ENCODE measurements around the gene CCNY.

CCNY gene

DNA sequence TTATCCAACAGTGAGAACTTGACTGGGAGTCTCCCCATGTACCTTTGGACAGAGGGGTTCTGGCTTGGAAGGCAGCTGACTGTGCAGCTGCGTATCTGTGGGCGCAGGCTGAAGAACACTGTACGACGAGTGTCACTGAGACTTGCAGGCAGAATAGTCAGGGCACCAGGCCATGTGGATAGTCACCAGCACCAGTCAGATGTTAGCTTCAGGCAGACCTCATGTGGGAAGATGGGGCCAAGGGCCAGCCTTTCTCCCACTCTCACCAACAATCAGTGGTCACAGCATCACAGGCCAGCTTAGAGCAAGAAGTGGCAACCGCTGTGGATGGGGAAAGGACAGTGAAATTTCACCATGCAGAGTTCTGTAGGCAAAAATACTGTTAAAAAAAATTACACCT, 225.4 kb downstream of the CCNY start:
- H3K36me3 ChIP-seq (ENCODE audit: insufficient read depth): no peaks in the 10 kb centered on the region
- no peak overlapping the region for H3K9ac ChIP-seq
- H3K4me1 ChIP-seq (ENCODE audit: low read depth, poor library complexity, severe bottlenecking): no peaks in the 10 kb centered on the region
- H3K4me2 ChIP-seq: no peak overlapping the region
- H3K79me2 ChIP-seq (ENCODE audit: insufficient read depth, low read depth): no peaks in the 10 kb centered on the region
- H3K27ac ChIP-seq: no peak overlapping the region
- no peak overlapping the region for H3K4me3 ChIP-seq (IDR thresholded peaks at IDR 0.05; ENCODE audit: insufficient read depth, low read depth, low read length)
- H2AFZ ChIP-seq (ENCODE audit: low read depth): no peak overlapping the region
- no peaks in the 10 kb centered on the region for H3K27me3 ChIP-seq (ENCODE audit: insufficient read depth, low read depth)
- TF ChIP-seq, protein P1, sequence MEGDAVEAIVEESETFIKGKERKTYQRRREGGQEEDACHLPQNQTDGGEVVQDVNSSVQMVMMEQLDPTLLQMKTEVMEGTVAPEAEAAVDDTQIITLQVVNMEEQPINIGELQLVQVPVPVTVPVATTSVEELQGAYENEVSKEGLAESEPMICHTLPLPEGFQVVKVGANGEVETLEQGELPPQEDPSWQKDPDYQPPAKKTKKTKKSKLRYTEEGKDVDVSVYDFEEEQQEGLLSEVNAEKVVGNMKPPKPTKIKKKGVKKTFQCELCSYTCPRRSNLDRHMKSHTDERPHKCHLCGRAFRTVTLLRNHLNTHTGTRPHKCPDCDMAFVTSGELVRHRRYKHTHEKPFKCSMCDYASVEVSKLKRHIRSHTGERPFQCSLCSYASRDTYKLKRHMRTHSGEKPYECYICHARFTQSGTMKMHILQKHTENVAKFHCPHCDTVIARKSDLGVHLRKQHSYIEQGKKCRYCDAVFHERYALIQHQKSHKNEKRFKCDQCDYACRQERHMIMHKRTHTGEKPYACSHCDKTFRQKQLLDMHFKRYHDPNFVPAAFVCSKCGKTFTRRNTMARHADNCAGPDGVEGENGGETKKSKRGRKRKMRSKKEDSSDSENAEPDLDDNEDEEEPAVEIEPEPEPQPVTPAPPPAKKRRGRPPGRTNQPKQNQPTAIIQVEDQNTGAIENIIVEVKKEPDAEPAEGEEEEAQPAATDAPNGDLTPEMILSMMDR (conservative IDR thresholded peaks at IDR 0.05; ENCODE audit: low read depth, low read length): no peak
- H4K20me1 ChIP-seq (ENCODE audit: insufficient read depth): no peaks in the 10 kb centered on the region

DNA sequence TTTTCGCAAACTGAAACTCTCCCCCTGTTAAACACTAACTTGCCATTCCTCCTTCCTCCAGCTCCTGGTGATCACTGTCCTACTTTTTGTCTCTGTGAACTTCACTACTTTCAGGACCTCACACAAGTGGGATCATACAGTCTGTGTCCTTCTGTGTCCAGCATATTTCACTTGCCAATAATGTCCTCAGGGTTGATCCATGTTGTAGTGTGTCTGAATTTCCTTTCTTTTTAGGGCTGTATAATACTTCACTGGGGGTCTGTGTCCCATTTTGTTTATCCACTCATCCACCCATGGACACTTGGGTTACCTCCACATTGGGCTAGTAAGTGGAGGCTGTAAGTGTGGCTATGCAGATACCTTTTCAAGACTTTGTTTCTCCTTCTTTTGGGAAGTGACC, 226.1 kb downstream of the CCNY start:
- H3K79me2 ChIP-seq (ENCODE audit: insufficient read depth, low read depth): no peaks in the 10 kb centered on the region
- H3K9ac ChIP-seq: no peak overlapping the region
- TF ChIP-seq, protein P1 (conservative IDR thresholded peaks at IDR 0.05; ENCODE audit: low read depth, low read length): no peak
- H2AFZ ChIP-seq (ENCODE audit: low read depth): no peak overlapping the region
- no peaks in the 10 kb centered on the region for H4K20me1 ChIP-seq (ENCODE audit: insufficient read depth)
- no peaks in the 10 kb centered on the region for H3K36me3 ChIP-seq (ENCODE audit: insufficient read depth)
- H3K4me2 ChIP-seq: no peak overlapping the region
- no peak overlapping the region for H3K27ac ChIP-seq
- no peaks in the 10 kb centered on the region for H3K27me3 ChIP-seq (ENCODE audit: insufficient read depth, low read depth)
- no peak overlapping the region for H3K4me3 ChIP-seq (IDR thresholded peaks at IDR 0.05; ENCODE audit: insufficient read depth, low read depth, low read length)
- H3K4me1 ChIP-seq (ENCODE audit: low read depth, poor library complexity, severe bottlenecking): no peaks in the 10 kb centered on the region

DNA sequence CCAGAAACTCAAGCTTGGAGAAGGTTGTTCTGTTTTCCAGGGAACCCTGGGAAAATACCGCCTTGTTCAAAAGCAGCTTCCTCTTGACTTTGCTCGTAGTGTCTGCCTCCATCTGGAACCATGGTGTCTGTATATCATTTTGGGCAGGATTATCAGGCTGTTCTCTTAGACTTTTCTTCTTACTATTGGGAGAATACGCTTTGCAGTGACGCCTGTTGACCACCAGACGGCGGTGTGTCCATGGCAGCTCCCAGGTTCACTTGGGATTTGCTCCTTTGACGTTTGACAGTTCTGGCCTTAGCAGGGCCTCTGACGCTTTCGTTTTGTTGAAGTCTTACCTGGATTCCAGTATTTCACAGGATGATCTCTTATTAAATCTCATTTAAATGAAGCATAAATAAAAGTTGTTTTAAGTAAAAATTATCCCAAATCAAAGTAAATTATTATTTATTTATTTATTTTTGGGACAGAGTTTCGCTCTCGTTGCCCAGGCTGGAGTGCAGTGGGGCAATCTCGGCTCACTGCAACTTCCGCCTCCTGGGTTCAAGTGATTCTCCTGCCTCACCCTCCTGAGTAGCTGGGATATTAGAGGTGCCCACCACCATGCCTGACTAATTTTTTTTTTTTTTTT, 227.1 kb downstream of the CCNY start:
- Histone ChIP-seq H2AFZ (ENCODE audit: low read depth) (no peak overlapping the region), H3K4me3 (IDR thresholded peaks at IDR 0.05; ENCODE audit: insufficient read depth, low read depth, low read length) (no peak overlapping the region), H3K27ac (no peak overlapping the region), H3K4me1 (ENCODE audit: low read depth, poor library complexity, severe bottlenecking) (no peaks in the 10 kb centered on the region), H3K36me3 (ENCODE audit: insufficient read depth) (no peaks in the 10 kb centered on the region), H3K79me2 (ENCODE audit: insufficient read depth, low read depth) (no peaks in the 10 kb centered on the region), H4K20me1 (ENCODE audit: insufficient read depth) (no peaks in the 10 kb centered on the region), H3K4me2 (no peak overlapping the region), H3K27me3 (ENCODE audit: insufficient read depth, low read depth) (no peaks in the 10 kb centered on the region), H3K9ac (no peak overlapping the region)
- TF ChIP-seq, protein P1 (conservative IDR thresholded peaks at IDR 0.05; ENCODE audit: low read depth, low read length): peak; percentile 100

DNA sequence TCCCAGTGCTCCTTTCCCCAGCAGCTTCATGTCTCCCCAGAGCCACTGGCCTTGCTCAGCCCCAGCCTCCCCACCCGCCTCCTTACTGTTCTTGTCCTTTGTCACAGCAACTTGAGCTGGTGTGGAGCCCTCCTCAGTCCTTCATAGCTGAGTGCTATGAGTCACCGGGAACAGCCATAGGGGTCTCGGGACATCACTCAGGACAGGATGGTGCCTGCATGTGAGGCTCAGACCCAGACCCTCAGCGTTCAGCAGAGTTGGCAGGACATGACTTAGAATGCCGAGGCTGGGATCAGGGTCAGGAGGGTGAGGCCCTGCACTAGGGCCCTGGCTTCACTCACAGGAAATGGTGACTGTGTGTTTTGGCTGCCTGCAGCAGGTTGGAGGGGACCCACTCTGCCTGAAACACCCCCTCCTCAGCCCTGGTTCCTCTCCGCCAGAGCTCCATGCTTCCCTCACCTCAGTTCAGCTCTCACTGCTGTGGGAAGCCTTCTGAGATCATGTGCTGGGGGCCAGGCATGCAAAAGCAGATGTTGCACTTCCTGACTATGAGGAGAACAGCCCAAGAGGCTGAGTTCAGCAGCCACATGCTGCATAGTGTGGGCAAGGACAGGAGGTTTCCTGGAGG, 228.1 kb downstream of the CCNY start:
- Histone ChIP-seq H3K4me1 (ENCODE audit: low read depth, poor library complexity, severe bottlenecking) (no peaks in the 10 kb centered on the region), H3K79me2 (ENCODE audit: insufficient read depth, low read depth) (no peaks in the 10 kb centered on the region), H3K4me3 (IDR thresholded peaks at IDR 0.05; ENCODE audit: insufficient read depth, low read depth, low read length) (no peak overlapping the region), H3K27ac (no peak overlapping the region), H4K20me1 (ENCODE audit: insufficient read depth) (no peaks in the 10 kb centered on the region), H3K9ac (no peak overlapping the region), H3K4me2 (no peak overlapping the region), H3K36me3 (ENCODE audit: insufficient read depth) (no peaks in the 10 kb centered on the region), H3K27me3 (ENCODE audit: insufficient read depth, low read depth) (no peaks in the 10 kb centered on the region), H2AFZ (ENCODE audit: low read depth) (no peak overlapping the region)
- TF ChIP-seq, protein P1 (conservative IDR thresholded peaks at IDR 0.05; ENCODE audit: low read depth, low read length): no peak

Data from KMS-11 (cell line).